BLaER1 (cell line): ENCODE measurements around the gene GGACT.

ENCODE experiments used
- H3K27ac ChIP-seq: shearing (Covaris generic); formaldehyde crosslinking; 2 replicates; pipeline ENCODE4 v1.8.1; 2022
- H3K27me3 ChIP-seq: shearing (Covaris generic); formaldehyde crosslinking; 2 replicates; pipeline ENCODE4 v1.8.1; 2022
- H3K36me3 ChIP-seq: shearing (Covaris generic); formaldehyde crosslinking; 2 replicates; pipeline ENCODE4 v1.8.1; 2022
- H3K4me1 ChIP-seq: shearing (Covaris generic); formaldehyde crosslinking; 2 replicates; pipeline ENCODE4 v1.8.1; 2022
- H3K4me2 ChIP-seq: shearing (Covaris generic); formaldehyde crosslinking; 2 replicates; pipeline ENCODE4 v1.8.1; 2022
- H3K4me3 ChIP-seq: shearing (Covaris generic); formaldehyde crosslinking; 2 replicates; pipeline ENCODE4 v1.8.1; 2022
- H3K9ac ChIP-seq: shearing (Covaris generic); formaldehyde crosslinking; 2 replicates; pipeline ENCODE4 v1.8.1; 2022
- H3K9me3 ChIP-seq: shearing (Covaris generic); formaldehyde crosslinking; 2 replicates; pipeline ENCODE4 v1.8.1; 2022
- H4K20me1 ChIP-seq: shearing (Covaris generic); formaldehyde crosslinking; 2 replicates; pipeline ENCODE4 v1.8.1; 2022
- Cebpa-rat ChIP-seq: shearing (Covaris generic); IDR thresholded peaks from 2 replicates; pipeline ENCODE4 v1.8.1; 2022

Gene GGACT

GRCh38 chr13:100560498-100561157, 28.0 kb downstream of the GGACT start:
- no peaks in the 10 kb centered on the region for H3K4me1 ChIP-seq
- H3K27me3 ChIP-seq = no peaks in the 10 kb centered on the region
- no peak for TF ChIP-seq Cebpa-rat
- no peaks in the 10 kb centered on the region for H3K9me3 ChIP-seq
- H3K27ac ChIP-seq = no peak overlapping the region
- H3K4me3 ChIP-seq = no peak overlapping the region
- H3K9ac ChIP-seq = no peak overlapping the region
- no peaks in the 10 kb centered on the region for H3K36me3 ChIP-seq
- H3K4me2 ChIP-seq = no peak overlapping the region
- no peaks in the 10 kb centered on the region for H4K20me1 ChIP-seq

GRCh38 chr13:100559886-100560285, 28.7 kb downstream of the GGACT start:
- Histone ChIP-seq H4K20me1 (no peaks in the 10 kb centered on the region), H3K36me3 (no peaks in the 10 kb centered on the region), H3K27me3 (no peaks in the 10 kb centered on the region), H3K27ac (no peak overlapping the region), H3K9me3 (peaks cover 3% of the 10 kb centered on the region; the same call in 1 of the 2 replicates), H3K4me1 (no peaks in the 10 kb centered on the region), H3K9ac (no peak overlapping the region), H3K4me3 (no peak overlapping the region), H3K4me2 (no peak overlapping the region)
- no peak for TF ChIP-seq Cebpa-rat

- Histone ChIP-seq H3K9me3 (peaks cover 4% of the 10 kb centered on the region; the same call in 1 of the 2 replicates), H3K4me1 (0 out of 2 replicates have a peak, but pooled peaks cover 9% of the 10 kb centered on the region), H4K20me1 (no peaks in the 10 kb centered on the region), H3K36me3 (no peaks in the 10 kb centered on the region), H3K27ac (no peak overlapping the region), H3K4me2 (no peak overlapping the region), H3K9ac (no peak overlapping the region), H3K4me3 (no peak overlapping the region), H3K27me3 (no peaks in the 10 kb centered on the region)
- TF ChIP-seq Cebpa-rat = no peak
Observed at GRCh38 chr13:100552755-100553154, 35.8 kb downstream of the GGACT start.

GRCh38 chr13:100549316-100549715, 39.3 kb downstream of the GGACT start:
- Histone ChIP-seq H3K4me3 (no peak overlapping the region), H3K27me3 (no peaks in the 10 kb centered on the region), H3K9ac (no peak overlapping the region), H3K27ac (no peak overlapping the region), H3K4me2 (no peak overlapping the region), H3K4me1 (peaks cover 22% of the 10 kb centered on the region), H3K9me3 (no peaks in the 10 kb centered on the region), H4K20me1 (no peaks in the 10 kb centered on the region), H3K36me3 (no peaks in the 10 kb centered on the region)
- TF ChIP-seq Cebpa-rat = no peak

GRCh38 chr13:100547791-100548201, 40.8 kb downstream of the GGACT start:
- Histone ChIP-seq H3K4me2 (no peak overlapping the region), H3K9me3 (no peaks in the 10 kb centered on the region), H3K27me3 (no peaks in the 10 kb centered on the region), H4K20me1 (no peaks in the 10 kb centered on the region), H3K9ac (no peak overlapping the region), H3K4me3 (no peak overlapping the region), H3K27ac (no peak overlapping the region), H3K4me1 (peaks cover 37% of the 10 kb centered on the region), H3K36me3 (no peaks in the 10 kb centered on the region)
- no peak for TF ChIP-seq Cebpa-rat

GRCh38 chr13:100546713-100547405, 41.7 kb downstream of the GGACT start:
- Histone ChIP-seq H3K4me1 (peaks cover 47% of the 10 kb centered on the region), H3K9me3 (no peaks in the 10 kb centered on the region), H3K27me3 (no peaks in the 10 kb centered on the region), H3K4me3 (no peak overlapping the region), H3K4me2 (no peak overlapping the region), H3K27ac (no peak overlapping the region), H3K9ac (no peak overlapping the region), H3K36me3 (no peaks in the 10 kb centered on the region), H4K20me1 (no peaks in the 10 kb centered on the region)
- TF ChIP-seq Cebpa-rat = no peak

GRCh38 chr13:100545684-100546061, 42.9 kb downstream of the GGACT start:
- Histone ChIP-seq H3K27me3 (no peaks in the 10 kb centered on the region), H3K27ac (no peak overlapping the region), H3K9me3 (no peaks in the 10 kb centered on the region), H3K9ac (no peak overlapping the region), H3K4me2 (no peak overlapping the region), H3K4me1 (peaks cover 55% of the 10 kb centered on the region), H3K36me3 (no peaks in the 10 kb centered on the region), H3K4me3 (no peak overlapping the region), H4K20me1 (no peaks in the 10 kb centered on the region)
- TF ChIP-seq Cebpa-rat = no peak

- H3K27ac ChIP-seq = no peak overlapping the region; the same call in 1 of the 2 replicates
Observed at GRCh38 chr13:100544866-100545683, 43.5 kb downstream of the GGACT start.

GRCh38 chr13:100543872-100544602, 44.6 kb downstream of the GGACT start:
- Histone ChIP-seq H3K27ac (peak overlapping the region; percentile 69), H3K4me2 (peak overlapping the region; percentile 93), H3K4me3 (peak overlapping the region; percentile 52), H3K9me3 (peaks cover 3% of the 10 kb centered on the region; the same call in 1 of the 2 replicates), H3K36me3 (no peaks in the 10 kb centered on the region), H3K9ac (0 out of 2 replicates have a peak overlapping the region, but pooled peaks have one; percentile 47), H3K27me3 (no peaks in the 10 kb centered on the region), H3K4me1 (peaks cover 59% of the 10 kb centered on the region), H4K20me1 (no peaks in the 10 kb centered on the region)
- no peak for TF ChIP-seq Cebpa-rat

More at GRCh38 chr13:100544866-100545683, 43.5 kb downstream of the GGACT start:
- Histone ChIP-seq H3K4me2 (peak overlapping the region; percentile 93; the same call in 1 of the 2 replicates), H3K4me1 (peaks cover 55% of the 10 kb centered on the region), H3K4me3 (no peak overlapping the region), H3K9ac (no peak overlapping the region), H3K36me3 (no peaks in the 10 kb centered on the region), H3K27me3 (no peaks in the 10 kb centered on the region), H4K20me1 (no peaks in the 10 kb centered on the region), H3K9me3 (0 out of 2 replicates have a peak, but pooled peaks cover 3% of the 10 kb centered on the region)
- no peak for TF ChIP-seq Cebpa-rat
